DMS53 treated with DMSO at 0.1 percent for 48 hours (cell line): Measurements from ENCODE around the gene PCED1B.
A peak's percentile ranks its signal among the peaks of the same experiment; 100 is the strongest.
"Not testable (repeated sequence)": the region's sequence is repeated elsewhere in the genome, so short reads cannot be mapped to it uniquely, and the experiment has no call there.

ENCODE experiments used
- DNase-seq: peaks from one replicate; lab custom pipeline; 2025; ENCODE audit not compliant: unreplicated experiment; lab: John Stamatoyannopoulos, UW

PCED1B gene

GRCh38 chr12:47079468-47079980 is at the start of gene PCED1B, which contains the start of gene AMIGO2:
PCED1B (plus strand) TSS chr12:47079621; CDS start chr12:47235064, 155,443 bp downstream.
AMIGO2 (minus strand) TSS chr12:47079959; CDS start chr12:47079002, 957 bp downstream.
- DNase-seq = peak; percentile 92

- no peak for DNase-seq
These were observed 49.5 kb upstream of the PCED1B start for GRCh38 chr12:47029903-47030302.

GRCh38 chr12:47032644-47033043 is 46.8 kb upstream of the PCED1B start:
- DNase-seq = peak; percentile 94

- DNase-seq = peak; percentile 92
These were observed 46.3 kb upstream of the PCED1B start for GRCh38 chr12:47033081-47033480.

GRCh38 chr12:47033789-47034555 is 45.4 kb upstream of the PCED1B start:
- no peak for DNase-seq

GRCh38 chr12:47034661-47035060 is 44.8 kb upstream of the PCED1B start:
- DNase-seq = no peak

DNA sequence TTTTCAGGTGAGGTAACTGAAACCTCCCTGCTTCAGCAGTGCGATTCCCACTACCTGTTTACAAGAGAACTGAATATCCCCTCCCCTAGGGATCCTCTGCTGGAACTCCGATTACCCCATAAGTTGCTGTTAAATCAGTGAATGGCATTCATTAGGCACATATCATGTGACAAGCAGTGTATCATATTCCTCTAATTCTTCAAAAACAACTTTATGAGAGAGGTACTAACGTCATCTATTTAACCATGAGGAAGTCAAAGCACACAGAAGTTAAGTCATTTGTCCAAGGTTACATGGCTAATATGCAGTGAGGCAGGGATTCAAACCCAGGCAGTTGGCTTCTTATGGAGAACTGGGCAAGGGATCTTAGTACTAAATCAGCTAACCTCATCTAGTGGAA is 43.9 kb upstream of the PCED1B start:
- peak; percentile 39 for DNase-seq

- peak; percentile 99 for DNase-seq
These were observed 41.1 kb upstream of the PCED1B start for GRCh38 chr12:47038270-47038748.

DNA sequence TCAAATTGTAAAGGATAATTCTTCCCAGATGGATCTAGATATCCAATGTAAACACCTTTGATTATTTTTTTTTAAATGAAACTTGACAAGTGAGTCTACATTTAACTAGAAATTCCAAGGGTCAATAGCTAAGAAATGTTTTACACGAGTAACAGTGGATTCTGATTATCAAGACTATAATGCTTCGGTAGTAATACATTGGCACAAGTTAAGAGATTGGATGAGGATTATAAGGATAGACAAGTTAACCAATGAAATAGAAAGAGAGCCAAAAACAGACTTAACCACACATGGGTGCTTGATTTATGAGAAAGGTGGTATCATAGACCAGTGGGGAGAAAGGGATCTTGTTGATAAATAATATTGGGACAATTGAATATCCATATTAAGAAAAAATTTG is 40.3 kb upstream of the PCED1B start:
- DNase-seq = peak; percentile 45

DNA sequence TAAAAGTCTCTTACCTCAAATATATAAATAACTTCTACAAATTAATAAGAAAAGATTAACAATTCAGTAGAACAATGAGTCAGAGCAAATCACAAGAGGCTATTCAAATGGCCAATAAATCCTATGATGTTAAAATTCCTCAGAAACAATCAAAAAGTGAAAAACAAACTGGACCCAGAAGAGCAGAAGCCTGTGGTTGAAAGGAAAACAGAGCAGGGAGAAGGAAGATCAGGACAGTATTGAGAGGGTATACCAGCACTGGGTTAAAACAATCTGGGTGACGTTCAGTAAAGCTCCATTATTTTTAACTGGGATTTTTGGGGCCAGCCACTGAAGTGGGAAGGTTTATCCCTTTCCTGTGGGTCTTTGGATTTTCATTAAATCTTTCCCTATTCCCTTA is 39.7 kb upstream of the PCED1B start:
- no peak for DNase-seq

DNA sequence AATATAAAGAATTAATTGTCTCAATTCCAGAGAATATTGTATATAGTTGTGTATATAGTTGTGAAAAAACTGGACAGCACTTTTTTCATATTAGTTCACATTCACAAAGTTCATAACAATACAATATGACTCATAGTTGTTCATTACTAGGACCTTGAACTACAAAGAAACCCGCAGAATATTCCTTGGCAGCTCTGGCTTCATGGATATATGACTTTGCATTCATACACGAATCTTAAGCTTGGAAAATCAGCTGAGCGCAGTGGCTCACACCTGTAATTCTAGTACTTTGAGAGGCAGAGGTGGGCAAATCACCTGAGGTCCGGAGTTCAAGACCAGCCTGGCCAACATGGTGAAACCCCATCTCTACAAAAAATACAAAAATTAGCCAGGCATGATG is 38.1 kb upstream of the PCED1B start:
- no peak for DNase-seq

DNA sequence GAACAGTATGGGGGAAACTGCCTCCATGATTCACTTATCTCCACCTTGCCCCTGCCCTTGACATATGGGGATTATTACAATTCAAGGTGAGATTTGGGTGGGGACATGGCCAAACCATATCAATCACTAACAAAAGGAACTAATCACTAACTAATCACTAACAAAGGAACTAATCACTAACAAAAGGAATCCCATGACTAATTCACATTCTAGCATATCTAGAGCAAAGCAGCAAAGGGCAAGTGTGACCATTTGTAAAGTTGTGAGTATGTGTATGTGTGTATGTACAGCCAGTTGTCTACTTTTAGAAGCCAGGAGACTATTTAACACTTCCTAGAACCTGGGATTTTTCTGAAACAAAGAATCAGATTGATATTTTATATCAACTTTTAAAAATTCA is 30.9 kb upstream of the PCED1B start:
- DNase-seq = no peak

DNA sequence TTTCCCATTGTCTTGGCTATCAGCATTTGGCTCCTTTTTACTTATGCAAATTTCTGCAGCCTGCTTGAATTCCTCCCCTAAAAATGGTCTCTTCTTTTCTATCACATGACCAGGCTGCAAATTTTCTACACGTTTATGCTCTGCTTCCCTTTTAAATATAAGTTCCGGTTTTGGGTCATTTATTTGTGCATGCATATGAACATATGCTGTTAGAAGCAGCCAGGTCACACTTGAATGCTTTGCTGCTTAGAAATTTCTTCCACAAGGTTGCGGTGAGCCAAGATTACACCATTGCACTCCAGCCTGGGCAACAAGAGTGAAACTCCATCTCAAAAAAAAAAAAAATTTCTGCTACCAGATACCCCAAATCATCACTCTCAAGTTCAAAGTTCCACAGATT is 28.1 kb upstream of the PCED1B start:
- not testable (repeated sequence) for DNase-seq

GRCh38 chr12:47052274-47052673 is 27.1 kb upstream of the PCED1B start:
- DNase-seq = no peak

GRCh38 chr12:47053961-47054360 is 25.5 kb upstream of the PCED1B start:
- no peak for DNase-seq

DNA sequence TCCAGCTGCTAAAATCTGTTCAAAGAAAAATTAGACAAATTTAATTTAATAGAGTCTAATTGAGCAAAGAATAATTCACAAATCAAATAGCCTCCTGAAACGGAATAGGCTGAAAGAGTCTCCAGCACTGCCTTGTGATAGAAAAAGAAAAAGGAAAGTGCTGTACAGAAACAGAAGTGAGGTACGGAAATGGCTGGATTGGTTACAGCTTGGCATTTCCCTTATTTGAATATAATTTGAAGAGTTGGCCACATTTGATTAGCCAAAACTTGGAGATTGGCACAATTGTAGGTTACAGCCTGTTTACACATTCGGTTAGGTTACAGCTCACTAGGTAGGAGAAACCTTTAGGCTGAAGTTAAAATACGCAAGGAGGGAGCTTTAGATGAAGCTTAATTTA is 24.8 kb upstream of the PCED1B start:
- DNase-seq = no peak

GRCh38 chr12:47055856-47056255 is 23.6 kb upstream of the PCED1B start:
- DNase-seq = not testable (repeated sequence)

GRCh38 chr12:47056944-47057343 is 22.5 kb upstream of the PCED1B start:
- not testable (repeated sequence) for DNase-seq

DNA sequence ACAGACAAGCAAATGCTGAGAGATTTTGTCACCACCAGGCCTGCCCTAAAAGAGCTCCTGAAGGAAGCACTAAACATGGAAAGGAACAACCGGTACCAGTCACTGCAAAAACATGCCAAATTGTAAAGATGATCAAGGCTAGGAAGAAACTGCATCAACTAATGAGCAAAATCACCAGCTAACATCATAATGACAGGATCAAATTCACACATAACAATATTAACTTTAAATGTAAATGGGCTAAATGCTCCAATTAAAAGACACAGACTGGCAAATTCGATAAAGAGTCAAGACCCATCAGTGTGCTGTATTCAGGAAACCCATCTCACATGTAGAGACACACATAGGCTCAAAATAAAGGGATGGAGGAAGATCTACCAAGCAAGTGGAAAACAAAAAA is 20.8 kb upstream of the PCED1B start:
- DNase-seq = not testable (repeated sequence)

DNA sequence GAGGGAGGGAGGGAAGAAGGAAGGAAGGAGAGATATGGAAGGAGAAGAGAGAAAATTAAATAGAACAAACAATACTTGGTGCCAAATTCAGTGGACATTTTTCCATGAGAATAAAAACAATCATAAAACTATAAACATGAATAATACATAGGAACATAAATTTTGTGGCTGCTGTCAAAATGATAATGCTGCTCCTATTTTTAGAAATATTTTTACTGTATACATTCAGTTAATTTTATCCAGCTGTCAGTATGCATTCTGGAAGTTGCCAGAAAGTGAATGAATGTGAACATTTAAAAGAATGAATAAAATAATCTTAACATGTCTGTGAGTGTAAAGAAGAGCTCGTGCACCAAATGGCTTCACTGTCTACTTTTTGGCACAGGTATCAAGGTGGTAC is 13.9 kb upstream of the PCED1B start:
- DNase-seq = no peak

DNA sequence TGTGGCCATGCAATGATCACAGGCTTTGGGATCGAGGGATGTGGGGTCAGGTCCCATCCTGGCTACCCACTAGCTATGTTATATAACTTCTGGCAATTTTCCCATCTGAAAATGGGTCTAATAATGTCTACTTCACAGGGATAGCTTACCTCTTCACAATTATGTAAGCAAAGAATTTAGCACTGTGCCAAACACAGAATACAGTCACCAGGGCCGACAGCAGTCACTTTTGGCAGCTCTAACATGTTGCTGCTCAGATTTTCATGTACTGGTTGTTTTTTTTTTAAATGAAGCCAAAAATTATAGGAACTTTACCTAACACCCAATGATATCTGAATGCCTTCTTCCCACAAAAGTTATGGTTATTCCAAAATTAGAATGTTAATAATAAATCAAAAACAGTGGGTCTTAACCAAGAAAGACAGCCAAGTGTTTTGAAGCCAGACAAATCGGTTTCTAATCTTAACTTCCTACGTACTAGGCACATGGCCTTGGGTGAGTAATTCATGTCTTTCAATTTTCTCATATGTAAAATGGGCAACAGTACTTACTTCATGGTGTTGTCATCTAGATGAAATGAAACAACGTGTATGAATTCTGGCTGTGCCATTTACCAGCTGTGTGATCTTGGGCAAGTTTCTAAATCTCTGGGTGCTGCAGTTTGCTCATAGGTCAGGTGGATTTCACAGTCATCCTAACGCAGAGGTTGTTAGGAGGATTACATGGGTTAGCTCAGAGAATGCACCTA is 13.0 kb upstream of the PCED1B start:
- DNase-seq = no peak

- DNase-seq = no peak
These were observed 12.2 kb upstream of the PCED1B start for GRCh38 chr12:47067176-47067575.
